SK-N-SH (cell line): ENCODE results near the gene SPDYE3.
"Not testable (repeated sequence)": the region's sequence is repeated elsewhere in the genome, so short reads cannot be mapped to it uniquely, and the experiment has no call there.

Experiments
- POLR2AphosphoS5 ChIP-seq: IDR thresholded peaks from 2 replicates; pipeline ENCODE4 v1.6.1; 2012; ENCODE audit warnings: low read depth, low read length
- TAF1 ChIP-seq: IDR thresholded peaks from 2 replicates; pipeline ENCODE4 v1.6.1; 2012; ENCODE audit warnings: low read depth, mild to moderate bottlenecking, low read length, moderate library complexity, borderline replicate concordance
- TF ChIP-seq, protein P1 (sequence below): fragments of 200-600 bp; sonication (generic); IDR thresholded peaks from 2 replicates; pipeline ENCODE4 v1.6.1; 2017; ENCODE audit warnings: antibody characterized with exemption, mild to moderate bottlenecking, moderate library complexity

DNA sequence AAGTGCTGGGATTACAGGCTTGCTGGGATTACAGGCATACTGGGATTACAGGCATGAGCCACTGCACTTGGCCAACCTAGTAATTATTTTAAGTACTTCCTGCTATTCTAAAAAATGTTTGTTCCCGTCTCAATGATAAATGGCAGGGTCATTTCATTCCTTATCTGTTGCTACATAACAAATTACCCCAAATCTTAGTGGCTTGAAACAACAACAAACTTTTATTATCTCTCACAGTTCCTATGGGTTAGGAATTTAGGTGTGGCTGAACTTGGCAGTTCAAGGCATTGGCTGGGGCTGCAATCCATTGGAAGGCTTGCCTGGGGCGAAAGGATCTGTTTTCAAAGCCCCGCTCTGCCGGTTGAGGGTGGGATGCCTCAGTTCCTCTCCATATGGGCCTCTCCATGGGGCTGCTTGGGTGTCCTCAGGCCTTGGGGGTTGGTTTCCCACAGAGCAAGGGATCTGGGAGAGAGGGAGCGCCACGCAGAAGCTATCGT is 42.8 kb upstream of the SPDYE3 start:
- not testable (repeated sequence) for TF ChIP-seq POLR2AphosphoS5, TAF1
- TF ChIP-seq, protein P1, sequence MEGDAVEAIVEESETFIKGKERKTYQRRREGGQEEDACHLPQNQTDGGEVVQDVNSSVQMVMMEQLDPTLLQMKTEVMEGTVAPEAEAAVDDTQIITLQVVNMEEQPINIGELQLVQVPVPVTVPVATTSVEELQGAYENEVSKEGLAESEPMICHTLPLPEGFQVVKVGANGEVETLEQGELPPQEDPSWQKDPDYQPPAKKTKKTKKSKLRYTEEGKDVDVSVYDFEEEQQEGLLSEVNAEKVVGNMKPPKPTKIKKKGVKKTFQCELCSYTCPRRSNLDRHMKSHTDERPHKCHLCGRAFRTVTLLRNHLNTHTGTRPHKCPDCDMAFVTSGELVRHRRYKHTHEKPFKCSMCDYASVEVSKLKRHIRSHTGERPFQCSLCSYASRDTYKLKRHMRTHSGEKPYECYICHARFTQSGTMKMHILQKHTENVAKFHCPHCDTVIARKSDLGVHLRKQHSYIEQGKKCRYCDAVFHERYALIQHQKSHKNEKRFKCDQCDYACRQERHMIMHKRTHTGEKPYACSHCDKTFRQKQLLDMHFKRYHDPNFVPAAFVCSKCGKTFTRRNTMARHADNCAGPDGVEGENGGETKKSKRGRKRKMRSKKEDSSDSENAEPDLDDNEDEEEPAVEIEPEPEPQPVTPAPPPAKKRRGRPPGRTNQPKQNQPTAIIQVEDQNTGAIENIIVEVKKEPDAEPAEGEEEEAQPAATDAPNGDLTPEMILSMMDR: not testable (repeated sequence)
